ENCODE data around the gene KCNQ1.

KCNQ1 gene

GRCh38 chr11:2794046-2794967 lies 349.5 kb downstream of the KCNQ1 start:
- no peak for DNase-seq (ENCODE audit: low read depth)
- no peak overlapping the region for H3K4me3 ChIP-seq (ENCODE audit: low read depth, low read length)
- TF ChIP-seq, protein P1, sequence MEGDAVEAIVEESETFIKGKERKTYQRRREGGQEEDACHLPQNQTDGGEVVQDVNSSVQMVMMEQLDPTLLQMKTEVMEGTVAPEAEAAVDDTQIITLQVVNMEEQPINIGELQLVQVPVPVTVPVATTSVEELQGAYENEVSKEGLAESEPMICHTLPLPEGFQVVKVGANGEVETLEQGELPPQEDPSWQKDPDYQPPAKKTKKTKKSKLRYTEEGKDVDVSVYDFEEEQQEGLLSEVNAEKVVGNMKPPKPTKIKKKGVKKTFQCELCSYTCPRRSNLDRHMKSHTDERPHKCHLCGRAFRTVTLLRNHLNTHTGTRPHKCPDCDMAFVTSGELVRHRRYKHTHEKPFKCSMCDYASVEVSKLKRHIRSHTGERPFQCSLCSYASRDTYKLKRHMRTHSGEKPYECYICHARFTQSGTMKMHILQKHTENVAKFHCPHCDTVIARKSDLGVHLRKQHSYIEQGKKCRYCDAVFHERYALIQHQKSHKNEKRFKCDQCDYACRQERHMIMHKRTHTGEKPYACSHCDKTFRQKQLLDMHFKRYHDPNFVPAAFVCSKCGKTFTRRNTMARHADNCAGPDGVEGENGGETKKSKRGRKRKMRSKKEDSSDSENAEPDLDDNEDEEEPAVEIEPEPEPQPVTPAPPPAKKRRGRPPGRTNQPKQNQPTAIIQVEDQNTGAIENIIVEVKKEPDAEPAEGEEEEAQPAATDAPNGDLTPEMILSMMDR (IDR thresholded peaks at IDR 0.05; ENCODE audit: insufficient read depth, low read depth, low read length, missing control alignments), result no peak

- no peak for DNase-seq (ENCODE audit: low read depth)
- H3K4me3 ChIP-seq (ENCODE audit: low read depth, low read length), result no peak overlapping the region
- TF ChIP-seq, protein P1 (IDR thresholded peaks at IDR 0.05; ENCODE audit: insufficient read depth, low read depth, low read length, missing control alignments), result no peak
Measured at GRCh38 chr11:2794968-2795322, 350.1 kb downstream of the KCNQ1 start.

DNA sequence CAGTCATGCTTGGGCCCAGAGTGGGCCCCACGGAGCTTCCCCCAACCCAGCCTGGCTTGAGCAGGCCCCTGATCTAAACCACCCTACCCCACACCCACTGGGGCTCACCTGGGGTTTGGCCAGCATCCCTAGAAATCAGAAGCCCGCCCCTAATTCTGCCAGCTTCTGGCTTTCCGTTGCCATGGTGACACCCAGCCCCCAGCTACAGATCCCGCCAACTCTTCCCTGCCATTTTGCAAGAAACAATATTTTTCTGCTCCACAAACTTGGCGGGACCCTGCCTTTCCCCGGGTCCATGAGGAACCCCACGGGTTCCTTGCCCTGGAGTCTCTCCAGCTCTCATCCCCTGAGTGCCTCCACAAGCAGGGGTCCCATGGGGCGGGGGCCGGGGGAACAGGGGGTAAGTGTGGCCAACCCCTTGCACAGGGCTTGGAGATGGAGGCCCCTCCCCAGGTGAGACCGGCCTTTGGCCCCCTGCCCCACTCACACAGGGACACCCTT lies 350.7 kb downstream of the KCNQ1 start:
- no peak overlapping the region for H3K4me3 ChIP-seq (ENCODE audit: low read depth, low read length)
- TF ChIP-seq, protein P1 (IDR thresholded peaks at IDR 0.05; ENCODE audit: insufficient read depth, low read depth, low read length, missing control alignments), result no peak

GRCh38 chr11:2796091-2796490 lies 351.3 kb downstream of the KCNQ1 start:
- no peak for DNase-seq (ENCODE audit: low read depth)
- H3K4me3 ChIP-seq (ENCODE audit: low read depth, low read length), result no peak overlapping the region
- TF ChIP-seq, protein P1 (IDR thresholded peaks at IDR 0.05; ENCODE audit: insufficient read depth, low read depth, low read length, missing control alignments), result no peak

More for the DNA sequence above, 350.7 kb downstream of the KCNQ1 start:
- DNase-seq (ENCODE audit: low read depth), result no peak

DNA sequence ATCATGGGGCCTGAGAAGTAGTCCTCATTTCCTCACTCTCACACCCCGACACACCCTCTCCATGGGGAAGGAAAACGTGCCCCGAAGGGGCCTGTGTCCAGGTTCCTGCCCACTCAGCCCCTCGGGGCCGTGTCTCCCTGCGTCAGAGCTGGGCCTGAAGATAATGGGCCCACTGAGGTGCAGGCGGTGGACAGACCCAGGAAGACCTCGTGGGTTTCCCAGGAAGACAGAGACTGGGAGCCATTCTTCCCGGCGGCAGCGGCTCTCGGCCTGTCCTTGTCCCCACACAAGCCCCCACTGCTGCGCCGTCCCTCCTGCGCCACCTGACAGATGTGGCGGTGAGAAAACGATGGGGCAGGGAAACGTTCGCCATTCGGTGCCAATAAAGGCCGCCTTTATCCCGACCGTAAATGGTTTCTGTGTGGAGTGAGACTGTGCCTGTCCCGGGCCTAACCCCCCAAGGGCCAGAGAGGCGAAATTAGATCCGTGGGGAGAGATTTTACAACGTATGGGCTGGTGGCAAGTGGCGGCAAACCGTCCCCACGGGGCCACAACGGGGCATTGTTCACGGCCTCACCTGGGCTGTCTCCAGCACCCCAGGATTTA lies 351.8 kb downstream of the KCNQ1 start:
- TF ChIP-seq, protein P1 (IDR thresholded peaks at IDR 0.05; ENCODE audit: insufficient read depth, low read depth, low read length, missing control alignments), result no peak
- H3K4me3 ChIP-seq (ENCODE audit: low read depth, low read length), result no peak overlapping the region
- no peak for DNase-seq (ENCODE audit: low read depth)

DNA sequence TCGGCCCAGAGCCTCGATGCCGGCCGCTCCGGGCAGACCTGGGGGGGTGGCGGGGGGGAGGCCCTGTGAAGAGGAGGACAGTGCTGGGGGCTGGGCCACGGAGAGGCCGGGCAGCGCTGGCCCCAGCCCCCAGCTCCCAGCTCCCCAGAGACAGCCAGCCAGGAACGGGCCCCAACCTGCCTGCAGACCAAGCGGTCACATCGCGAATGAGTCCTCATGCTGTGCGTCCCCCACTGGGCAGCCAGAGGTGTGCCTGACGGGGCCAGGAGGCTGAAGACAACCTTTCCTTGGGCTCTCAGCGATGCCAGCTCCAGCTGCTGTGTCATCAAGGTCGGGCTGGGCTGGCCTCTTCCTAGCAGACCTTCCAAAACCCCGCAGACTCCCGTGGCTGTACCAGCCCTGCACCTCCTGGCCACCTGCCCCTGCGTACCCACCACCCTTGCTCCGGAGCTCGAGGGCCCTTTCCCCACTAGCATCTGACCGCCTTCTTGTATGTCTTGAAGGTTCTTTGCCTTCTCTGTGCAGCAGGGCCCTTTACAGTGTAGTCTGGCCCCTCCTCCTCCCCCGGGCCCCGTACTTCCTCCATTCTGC lies 352.4 kb downstream of the KCNQ1 start:
- no peak for DNase-seq (ENCODE audit: low read depth)
- TF ChIP-seq, protein P1 (IDR thresholded peaks at IDR 0.05; ENCODE audit: insufficient read depth, low read depth, low read length, missing control alignments), result no peak
- no peak overlapping the region for H3K4me3 ChIP-seq (ENCODE audit: low read depth, low read length)
